Stimulated activated CD8-positive, alpha-beta memory T cell treated with anti-CD3 and anti-CD28 coated beads, Interleukin-7, amount 100 ng/mL, for 1 hour (primary cell): ENCODE data around the gene OSTN.
"Not testable (repeated sequence)": the region's sequence is repeated elsewhere in the genome, so short reads cannot be mapped to it uniquely, and the experiment has no call there.

Source experiments
- DNase-seq, 2 donors: peaks; one replicate each; pipeline ENCODE4 v3.0.0-alpha.2; 2020; ENCODE audit warnings: low read depth in 2 of 2

The OSTN gene, protein sequence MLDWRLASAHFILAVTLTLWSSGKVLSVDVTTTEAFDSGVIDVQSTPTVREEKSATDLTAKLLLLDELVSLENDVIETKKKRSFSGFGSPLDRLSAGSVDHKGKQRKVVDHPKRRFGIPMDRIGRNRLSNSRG

DNA sequence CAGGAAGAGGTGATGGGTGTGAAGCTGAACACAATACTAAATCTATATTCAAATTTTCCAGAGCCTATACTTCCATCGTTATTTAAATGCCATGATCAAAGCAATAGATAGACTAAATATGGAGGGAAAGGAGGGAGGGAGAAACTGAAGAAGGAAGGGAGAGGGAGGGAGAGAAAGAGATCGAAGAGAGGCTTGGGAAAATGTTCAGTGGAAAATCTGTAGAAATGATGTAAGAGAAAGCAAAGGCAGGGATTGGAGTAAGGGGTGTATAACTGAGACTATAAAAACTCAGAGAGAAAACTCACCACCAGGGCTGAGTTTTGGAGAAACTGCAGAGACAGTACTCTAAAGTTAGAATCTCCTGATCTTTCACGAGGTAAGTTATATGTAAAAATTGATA is at the start of gene OSTN:
Gene OSTN, plus strand, starts transcription at position 310 of the 400 bp plus-strand sequence. CDS start 13,292 bp downstream, outside the sequence.
- no peak for DNase-seq

DNA sequence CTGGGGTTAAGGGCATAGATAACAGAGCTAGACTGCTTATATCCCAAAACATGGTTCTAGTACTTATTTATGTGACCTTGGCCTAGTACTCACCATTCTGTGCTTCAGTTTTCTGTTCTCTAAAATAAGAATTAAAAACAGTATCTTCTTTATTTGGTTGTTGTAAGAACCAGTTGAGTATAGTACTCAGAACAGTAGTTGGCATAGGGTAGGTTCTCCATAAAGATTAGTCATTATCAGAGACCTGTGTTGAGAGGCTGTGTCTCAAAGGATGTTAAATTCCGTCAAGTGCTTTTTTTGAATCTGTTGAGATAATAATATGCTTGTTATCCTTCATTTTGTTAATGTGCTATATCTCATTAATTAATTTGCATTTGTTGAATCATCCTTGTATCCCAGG is 47.4 kb upstream of the OSTN start:
- DNase-seq, result no peak

DNA sequence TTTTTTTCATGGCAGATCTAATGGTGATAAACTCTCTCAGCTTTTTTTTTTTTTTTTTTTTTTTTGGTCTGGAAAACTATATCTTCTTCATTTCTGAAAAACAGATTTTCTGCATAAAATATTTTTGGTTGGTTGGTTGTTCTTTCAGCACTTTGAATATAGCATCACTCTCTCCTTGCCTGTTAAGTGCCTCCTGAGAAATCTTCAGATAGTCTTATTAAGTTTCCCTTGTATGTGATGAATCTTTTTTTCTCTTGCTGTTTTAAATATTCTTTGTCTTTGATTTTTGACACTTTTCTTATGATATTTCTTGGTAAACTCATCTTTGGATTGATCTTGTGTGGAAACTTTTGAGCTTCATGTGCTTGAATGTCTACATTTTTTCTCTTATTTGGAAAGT is 44.2 kb upstream of the OSTN start:
- no peak for DNase-seq

DNA sequence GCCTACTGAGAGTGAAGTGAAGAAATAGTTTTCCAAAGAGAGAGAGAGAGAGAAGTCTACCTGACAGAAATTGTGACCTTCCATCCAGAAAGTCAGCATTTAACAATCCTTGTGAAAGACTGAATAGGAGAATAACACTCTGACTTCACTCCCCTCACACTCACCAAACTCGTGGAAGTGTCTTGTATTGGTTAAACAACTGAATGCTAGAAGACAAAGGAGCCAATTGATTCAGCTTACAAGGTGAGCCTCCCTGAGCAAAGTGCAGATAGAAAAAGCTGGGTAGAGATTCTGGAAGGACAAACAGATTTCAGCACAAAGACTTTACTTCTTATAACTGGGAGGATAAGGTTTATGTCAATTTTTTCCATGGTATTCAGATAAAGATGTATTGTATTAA is 40.8 kb upstream of the OSTN start:
- no peak for DNase-seq

DNA sequence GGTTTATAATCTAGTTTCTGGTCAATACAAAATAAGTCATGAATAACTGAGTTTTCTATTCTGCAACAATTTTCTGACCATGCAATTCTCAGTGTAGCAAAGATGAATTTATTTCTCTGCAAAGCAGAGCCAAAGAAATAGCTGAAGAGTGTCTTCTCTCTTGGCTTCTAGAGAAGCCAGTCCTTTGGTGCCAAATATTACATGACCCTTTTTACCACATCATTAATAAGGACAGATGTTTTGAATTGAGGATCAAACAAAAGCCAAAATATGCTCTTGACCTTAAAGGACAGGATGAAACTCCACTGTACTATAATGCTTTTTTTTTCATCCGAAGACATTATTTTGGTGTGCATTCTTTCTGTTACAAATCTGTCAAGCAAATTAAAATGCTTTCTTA is 40.2 kb upstream of the OSTN start:
- no peak for DNase-seq

DNA sequence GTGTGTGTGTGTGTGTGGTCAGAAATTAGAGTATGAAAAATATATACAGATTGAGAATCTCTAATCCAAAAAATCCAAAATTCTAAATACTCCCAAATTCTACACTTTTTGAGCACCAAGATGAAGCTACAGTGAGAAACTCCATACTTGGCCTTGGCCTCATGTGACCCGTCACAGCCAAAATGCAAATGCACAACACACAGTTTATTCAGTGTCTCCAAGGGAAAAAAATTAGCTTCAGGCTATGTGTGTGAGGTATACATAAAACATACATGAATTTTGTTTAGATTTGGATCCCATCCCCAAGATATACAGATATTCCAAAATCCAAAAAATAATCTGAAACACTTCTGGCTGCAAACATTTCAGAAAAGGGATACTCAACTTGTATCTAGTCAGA is 33.2 kb upstream of the OSTN start:
- DNase-seq, result no peak

DNA sequence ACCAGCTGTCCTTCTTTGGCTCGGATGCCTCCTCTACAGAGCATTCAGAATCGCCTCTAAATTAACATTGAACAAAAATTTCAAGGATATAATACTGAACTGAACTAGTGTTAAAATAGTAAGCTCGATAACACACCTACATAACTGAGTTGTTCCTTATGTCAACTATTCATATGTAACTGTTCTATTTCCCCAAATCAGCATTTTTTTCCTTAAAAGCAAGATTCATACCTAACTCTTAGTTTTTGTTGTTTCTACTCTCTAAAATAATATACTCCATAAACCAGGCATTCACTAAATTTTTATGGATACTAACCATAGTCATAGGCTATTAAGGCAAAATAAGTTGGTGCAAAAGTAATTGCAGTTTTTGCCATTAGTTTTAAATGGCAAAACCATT is 32.7 kb upstream of the OSTN start:
- DNase-seq, result no peak

DNA sequence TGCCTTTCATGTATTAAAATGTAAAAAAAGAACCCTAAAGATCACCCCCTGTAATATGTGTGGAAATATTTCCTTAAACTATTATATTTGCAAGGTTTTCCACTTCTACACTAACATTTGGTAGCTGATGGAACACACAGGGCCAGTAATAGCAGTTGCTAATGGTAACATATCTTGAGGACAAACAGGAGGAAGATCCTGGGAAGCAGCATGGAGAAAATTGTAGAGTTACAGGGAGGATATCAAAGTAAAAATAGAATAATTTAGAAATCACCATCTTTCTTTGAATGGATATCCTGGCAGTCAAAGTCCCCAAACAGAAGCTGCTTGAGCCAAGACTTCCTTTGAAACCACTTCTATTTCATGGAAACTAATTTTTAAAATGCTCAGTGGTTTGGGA is 29.5 kb upstream of the OSTN start:
- no peak for DNase-seq

DNA sequence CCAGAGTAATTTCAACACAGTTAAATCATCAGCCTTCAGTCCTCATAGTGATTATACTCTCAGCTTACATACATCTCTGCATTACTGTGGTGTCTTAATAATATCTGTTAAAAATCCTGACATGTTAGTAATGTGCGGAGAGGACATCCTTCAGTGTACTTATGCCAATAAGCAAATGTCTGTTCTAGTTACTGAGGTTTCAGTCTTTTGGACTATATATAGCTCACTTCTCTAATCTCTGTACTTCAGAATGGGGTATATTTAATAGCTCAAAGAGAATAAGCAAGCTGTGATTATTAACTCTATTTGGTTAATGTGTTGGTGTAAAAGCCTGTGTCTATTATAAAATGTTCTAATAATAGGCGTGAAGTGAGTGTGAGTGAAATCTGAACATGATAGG is 28.9 kb upstream of the OSTN start:
- no peak for DNase-seq

DNA sequence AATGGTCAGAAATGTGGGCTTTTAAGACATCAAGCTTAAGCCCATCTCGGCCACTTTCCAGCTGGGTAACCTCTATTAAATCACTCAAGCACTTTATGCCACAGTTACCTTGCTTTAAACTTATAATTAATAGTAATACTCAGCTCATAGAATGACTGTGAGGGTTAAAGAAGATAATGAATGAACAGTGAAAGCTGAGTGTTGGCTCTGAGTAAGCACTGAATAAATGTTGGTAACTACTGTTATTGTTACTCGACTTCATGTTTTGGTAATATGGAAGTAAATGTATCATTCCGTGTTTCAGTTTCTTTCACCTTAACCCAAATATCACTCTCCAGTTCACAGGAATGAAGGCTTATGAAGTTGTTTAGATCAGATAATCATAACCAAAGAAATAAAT is 23.9 kb upstream of the OSTN start:
- DNase-seq, result no peak

DNA sequence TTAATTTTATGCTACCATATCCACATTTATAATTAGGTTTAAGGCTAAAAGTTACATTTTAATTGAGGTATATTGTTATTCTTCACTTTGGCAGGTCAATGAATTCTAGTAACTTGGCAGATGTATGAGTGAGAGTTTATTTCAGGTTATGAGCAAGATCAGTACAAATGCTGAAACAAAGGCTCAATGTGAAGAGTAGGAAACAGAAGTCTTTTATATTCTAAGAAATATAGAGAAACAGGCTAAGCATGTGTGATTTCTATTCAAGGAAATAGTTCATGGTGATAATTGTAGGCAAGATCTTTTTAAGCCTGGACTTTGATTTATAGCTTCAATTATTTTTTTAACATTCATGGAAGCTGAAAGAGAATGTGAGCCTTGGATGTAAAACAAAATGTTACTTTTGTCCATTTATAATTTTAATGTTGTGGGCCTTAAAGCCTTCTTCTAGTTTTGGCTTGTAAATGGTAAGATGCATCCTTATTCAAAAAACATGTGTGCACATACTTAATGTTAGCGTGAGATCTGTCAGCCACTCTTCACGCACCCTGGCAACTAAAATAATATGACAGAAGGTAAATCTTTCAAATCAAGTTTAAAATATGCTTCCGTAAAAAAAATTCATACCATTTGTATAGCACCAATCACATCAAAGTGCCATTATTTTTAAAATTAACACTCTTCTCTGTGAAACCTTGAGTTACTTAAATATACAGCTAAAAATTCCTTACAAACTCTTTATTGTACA is 22.8 kb upstream of the OSTN start:
- no peak for DNase-seq

DNA sequence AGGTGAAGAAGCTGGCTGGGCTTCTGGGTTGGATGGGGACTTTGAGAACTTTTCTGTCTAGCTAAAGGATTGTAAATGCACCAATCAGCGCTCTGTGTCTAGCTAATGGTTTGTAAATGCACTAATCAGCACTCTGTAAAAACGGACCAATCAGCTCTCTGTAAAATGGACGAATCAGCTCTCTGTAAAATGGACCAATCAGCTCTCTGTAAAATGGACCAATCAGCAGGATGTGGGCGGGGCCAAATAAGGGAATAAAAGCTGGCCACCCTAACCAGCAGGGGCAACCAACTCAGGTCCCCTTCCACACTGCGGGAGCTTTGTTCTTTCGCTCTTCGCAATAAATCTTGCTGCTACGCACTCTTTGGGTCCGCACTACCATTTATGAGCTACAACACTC is 13.7 kb upstream of the OSTN start:
- not testable (repeated sequence) for DNase-seq

DNA sequence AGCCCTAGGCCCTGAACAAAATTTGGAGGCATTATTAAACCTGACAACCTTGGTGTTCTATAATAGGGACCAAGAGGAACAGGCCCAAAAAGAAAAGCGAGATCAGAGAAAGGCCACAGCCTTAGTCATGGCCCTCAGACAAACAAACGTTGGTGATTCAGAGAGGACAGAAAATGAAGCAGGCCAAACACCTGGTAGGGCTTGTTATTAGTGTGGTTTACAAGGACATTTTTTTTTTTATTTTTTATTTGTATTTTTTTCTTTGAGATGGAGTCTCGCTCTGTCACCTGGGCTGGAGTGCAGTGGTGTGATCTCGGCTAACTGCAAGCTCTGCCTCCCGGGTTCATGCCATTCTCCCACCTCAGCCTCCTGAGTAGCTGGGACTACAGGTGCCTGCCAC is 10.8 kb upstream of the OSTN start:
- not testable (repeated sequence) for DNase-seq

DNA sequence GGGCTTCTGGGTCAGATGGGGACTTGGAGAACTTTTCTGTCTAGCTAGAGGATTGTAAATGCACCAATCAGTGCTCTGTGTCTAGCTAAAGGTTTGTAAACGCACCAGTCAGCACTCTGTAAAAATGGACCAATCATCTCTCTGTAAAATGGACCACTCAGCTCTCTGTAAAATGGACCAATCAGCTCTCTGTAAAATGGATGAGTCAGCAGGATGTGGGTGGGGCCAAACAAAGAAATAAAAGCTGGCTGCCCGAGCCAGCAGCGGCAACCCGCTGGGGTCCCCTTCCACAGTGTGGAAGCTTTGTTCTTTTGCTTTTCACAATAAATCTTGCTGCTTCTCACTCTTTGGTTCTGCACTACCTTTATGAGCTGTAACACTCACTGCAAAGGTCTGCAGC is 6.8 kb upstream of the OSTN start:
- DNase-seq, result not testable (repeated sequence)

DNA sequence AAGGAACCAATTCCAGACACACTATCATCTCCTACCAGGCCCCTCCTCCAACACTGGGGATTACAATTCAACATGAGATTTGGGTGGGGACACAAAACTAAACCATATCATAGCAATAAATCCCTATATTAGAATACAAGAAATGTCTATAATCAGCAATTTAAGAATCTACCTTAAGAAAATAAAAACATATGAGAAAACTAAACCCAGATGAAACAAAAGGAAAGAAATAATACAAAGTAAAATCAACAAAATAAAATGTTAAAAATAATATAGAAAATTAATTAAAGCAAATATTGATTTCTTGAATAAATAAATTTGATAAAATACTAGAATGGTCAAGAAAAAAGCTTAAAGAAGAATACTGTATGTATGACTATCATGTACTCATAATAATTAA is 6.1 kb upstream of the OSTN start:
- DNase-seq, result no peak

DNA sequence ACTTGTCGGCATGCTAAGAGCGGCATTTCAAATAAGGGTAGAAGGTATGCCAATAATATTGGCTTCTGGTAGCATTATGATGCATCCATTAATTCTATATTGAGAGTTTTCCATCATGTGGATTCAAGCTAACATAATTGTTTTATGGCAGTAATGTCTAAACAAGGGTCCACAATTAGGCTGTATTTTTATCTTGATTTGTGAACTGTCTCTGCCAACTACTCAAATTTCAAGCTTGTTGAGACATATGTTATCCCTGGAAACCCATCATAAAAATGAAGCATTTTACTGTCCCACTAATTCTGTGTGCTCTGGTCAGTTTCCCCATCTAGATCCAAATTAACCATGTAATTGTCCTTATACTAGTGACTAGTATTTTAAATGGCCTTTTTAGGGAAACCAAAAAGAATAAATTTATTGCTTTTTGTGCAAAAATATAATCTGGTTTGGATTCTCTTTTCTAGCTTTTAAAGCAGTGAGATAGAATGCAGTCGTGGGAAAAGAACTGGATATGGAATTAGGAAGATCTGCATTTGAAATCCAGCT is 1.2 kb upstream of the OSTN start:
- DNase-seq, result no peak

DNA sequence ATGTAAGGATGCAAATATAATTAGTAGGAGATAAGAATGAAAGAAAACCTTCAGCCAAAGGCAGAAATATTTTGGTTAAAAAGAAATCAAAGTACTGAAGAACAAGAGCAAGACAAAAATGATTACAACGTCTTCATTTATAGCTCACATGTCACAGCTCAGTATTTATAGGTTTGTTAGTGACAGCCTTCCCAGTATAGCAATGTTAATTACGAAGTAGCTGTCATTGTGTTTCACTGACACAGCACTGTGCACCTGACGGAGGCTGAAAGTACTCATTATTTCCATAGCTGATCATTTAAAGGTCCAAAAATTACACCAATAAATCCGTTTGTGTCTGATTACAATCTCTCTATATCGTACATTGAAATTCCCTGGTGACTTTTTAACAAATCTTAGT is 561 bp upstream of the OSTN start:
- DNase-seq, result no peak

DNA sequence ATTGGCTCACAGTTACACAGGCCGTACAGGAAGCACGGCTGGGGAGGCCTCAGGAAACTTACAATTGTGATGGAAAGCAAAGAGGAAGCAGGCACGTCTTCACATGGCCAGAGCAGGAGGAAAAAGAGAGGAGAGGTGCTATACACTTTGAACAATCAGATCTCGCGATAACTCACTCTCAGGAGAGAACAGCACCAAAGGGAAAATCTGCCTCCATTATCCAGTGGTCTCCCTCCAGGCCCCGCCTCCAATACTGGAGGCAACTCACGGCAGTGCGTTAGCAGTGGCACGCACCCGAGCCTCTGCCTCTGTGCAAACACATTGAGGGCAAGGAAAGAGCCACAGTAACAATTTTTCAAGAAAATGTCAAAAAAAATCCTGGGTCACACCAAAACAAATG is 11.0 kb downstream of the OSTN start:
- no peak for DNase-seq

DNA sequence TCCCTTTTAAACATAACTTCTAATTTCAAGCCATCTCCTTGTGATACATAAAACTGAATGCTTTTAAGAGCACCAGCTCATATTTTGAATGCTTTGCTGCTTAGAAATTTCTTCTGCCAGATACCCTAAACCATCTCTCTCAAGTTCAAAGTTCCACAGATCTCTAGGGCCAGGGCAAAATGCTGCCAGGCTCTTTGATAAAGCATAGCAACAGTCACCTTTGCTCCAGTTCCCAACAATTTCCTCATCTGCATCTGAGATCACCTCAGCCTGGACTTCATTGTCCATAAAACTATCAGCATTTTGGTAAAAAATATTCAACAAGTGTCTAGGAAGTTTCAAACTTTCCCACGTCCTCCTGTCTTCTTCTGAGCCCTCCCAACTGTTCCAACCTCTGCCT is 17.5 kb downstream of the OSTN start:
- no peak for DNase-seq

DNA sequence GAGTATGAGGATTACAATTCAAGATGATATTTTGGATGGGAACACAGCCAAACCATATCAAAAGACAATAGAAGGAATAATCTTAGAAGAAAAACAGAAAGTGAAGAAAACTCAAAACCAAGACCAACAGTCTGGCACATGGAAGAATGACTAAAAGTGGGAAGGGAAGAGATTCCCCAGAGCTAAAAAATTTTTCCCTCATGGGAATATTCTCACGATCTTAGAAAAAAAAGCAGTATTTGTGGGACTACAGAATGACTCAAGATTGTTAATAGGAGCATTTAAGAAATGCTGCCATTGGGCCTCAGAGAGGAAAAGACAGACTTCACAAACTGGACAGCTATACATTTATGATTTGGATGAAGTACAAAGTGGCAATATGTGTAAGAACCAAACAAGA is 18.3 kb downstream of the OSTN start:
- DNase-seq, result no peak

DNA sequence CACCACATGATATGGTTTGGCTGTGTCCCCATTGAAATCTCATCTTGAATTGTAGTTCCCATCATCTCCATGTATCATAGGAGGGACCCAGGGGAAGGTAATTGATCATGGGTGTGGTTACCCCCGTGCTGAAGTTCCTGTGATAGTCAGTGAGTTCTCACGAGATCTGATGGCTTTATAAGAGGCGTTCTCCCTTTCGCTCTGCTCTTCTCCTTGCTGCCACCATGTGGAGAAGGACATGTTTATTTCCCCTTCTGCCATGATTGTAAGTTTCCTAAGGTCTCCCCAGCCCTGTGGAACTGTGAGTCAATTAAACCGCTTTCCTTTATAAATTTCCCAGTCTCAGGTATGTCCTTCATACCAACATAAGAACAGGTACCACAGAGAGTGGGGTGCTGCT is 21.9 kb downstream of the OSTN start:
- no peak for DNase-seq

DNA sequence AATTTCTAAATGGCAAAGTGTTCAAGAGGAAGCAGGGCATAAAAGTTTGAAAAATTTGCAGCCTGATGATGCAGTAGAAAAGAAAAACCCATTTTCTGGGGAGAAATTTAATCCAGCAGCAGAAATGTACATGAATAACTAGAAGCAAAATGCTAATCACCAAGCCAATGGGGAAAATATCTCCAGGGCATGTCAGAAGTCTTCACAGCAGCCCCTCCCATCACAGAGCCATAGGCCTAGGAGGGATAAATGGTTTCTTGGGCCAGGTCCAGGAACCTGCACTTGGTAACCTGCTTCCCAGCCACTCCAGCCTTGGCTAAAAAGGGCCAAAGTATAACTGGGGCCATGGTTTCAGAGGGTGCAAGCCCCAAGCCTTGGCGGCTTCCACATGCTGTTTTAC is 22.6 kb downstream of the OSTN start:
- DNase-seq, result no peak

DNA sequence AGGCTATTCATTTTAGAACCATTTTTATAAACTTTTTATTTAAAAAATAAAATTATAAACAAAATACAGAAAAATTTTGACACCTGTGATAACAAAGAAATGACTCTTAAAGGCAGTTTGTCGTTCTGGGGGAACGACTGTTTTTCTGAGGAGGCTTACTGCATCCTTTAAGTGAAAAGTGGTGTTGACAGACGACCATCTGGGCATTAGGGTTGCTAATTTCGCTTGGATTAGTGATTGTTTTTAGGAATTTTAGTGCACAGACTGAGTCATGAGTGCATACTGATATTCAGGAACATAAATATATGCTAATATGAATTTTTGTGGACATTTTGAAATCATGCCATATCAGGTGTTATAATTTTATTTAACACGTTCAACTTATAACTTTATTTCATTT is 28.5 kb downstream of the OSTN start:
- DNase-seq, result no peak

DNA sequence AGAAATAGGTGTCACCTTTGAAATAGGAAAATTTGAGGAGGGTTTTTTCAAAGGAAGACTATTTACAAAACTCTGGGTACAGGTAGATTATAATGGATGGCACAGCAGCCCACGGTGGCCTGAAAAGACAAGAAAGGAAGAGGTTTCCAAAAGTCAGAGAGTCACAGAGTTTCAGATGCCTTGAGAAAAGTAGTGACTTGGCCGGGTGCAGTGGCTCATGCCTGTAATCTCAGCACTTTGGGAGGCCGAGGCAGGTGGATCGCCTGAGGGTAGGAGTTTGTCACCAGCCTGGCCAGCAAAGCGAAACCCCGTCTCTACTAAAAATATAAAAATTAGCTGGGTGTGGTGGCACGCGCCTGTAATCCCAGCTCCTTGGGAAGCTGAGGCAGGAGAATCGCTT is 35.2 kb downstream of the OSTN start:
- DNase-seq, result no peak
